IPS DF 6.9 (cell line): ENCODE results near the gene GAB1.

Experiments used
- DNase-seq: peaks from one replicate; pipeline ENCODE4 v3.0.0-alpha.2; 2013; ENCODE audit warnings: low read depth, low spot score
- H3K27ac ChIP-seq: one replicate; pipeline ENCODE4 v1.5.1; 2013; ENCODE audit warnings: low read length, control low read depth
- H3K27me3 ChIP-seq: 2 replicates; pipeline ENCODE4 v1.6.1; 2013; ENCODE audit warnings: mild to moderate bottlenecking, low read length; ENCODE audit not compliant: control insufficient read depth, insufficient read depth
- H3K36me3 ChIP-seq: 2 replicates; pipeline ENCODE4 v1.6.1; 2013; ENCODE audit warnings: low read length; ENCODE audit not compliant: control insufficient read depth, insufficient read depth
- H3K4me1 ChIP-seq: 2 replicates; pipeline ENCODE4 v1.6.1; 2013; ENCODE audit warnings: low read length; ENCODE audit not compliant: control insufficient read depth, insufficient read depth
- H3K4me3 ChIP-seq: 2 replicates; pipeline ENCODE4 v1.5.1; 2013; ENCODE audit warnings: mild to moderate bottlenecking, low read length
- H3K9me3 ChIP-seq: 2 replicates; pipeline ENCODE4 v1.6.1; 2013; ENCODE audit warnings: low read length, inconsistent platforms; ENCODE audit not compliant: control insufficient read depth, insufficient read depth
- WGBS: extraction: QIAGEN DNeasy Blood & Tissue Kit; methylation state at CpG from one replicate; pipeline ENCODE4 v1.1.7; 2013; ENCODE audit warnings: mixed read lengths, missing lambda C conversion rate; ENCODE audit not compliant: insufficient read length, insufficient coverage; 5-methylcytosine and 5-hydroxymethylcytosine counted together

Gene GAB1

GRCh38 chr4:143435955-143436354 is 99.3 kb downstream of the GAB1 start:
- no CpG with 5 or more reads among the region's 1 CpG for WGBS

GRCh38 chr4:143437476-143437875 is 100.8 kb downstream of the GAB1 start:
- Histone ChIP-seq H3K27me3 (no peaks in the 10 kb centered on the region), H3K9me3 (no peaks in the 10 kb centered on the region), H3K4me3 (no peak overlapping the region), H3K27ac (no peak overlapping the region), H3K36me3 (no peaks in the 10 kb centered on the region), H3K4me1 (peaks cover 2% of the 10 kb centered on the region; the same call in 1 of the 2 replicates)
- no CpG with 5 or more reads among the region's 3 CpGs for WGBS
- DNase-seq, result no peak

More at GRCh38 chr4:143435955-143436354, 99.3 kb downstream of the GAB1 start:
- DNase-seq, result no peak
- no peaks in the 10 kb centered on the region for H3K27me3 ChIP-seq
- no peaks in the 10 kb centered on the region for H3K9me3 ChIP-seq
- H3K27ac ChIP-seq, result no peak overlapping the region
- no peaks in the 10 kb centered on the region for H3K36me3 ChIP-seq
- peaks cover 2% of the 10 kb centered on the region; the same call in 1 of the 2 replicates for H3K4me1 ChIP-seq
- no peak overlapping the region for H3K4me3 ChIP-seq

- WGBS, result no CpG with 5 or more reads among the region's 5 CpGs
- Histone ChIP-seq H3K4me1 (peaks cover 2% of the 10 kb centered on the region; the same call in 1 of the 2 replicates), H3K27me3 (no peaks in the 10 kb centered on the region), H3K27ac (no peak overlapping the region), H3K9me3 (no peaks in the 10 kb centered on the region), H3K36me3 (no peaks in the 10 kb centered on the region), H3K4me3 (no peak overlapping the region)
- DNase-seq, result no peak
Measured at GRCh38 chr4:143437937-143438336, 101.3 kb downstream of the GAB1 start.

GRCh38 chr4:143438710-143439109 is 102.0 kb downstream of the GAB1 start:
- Histone ChIP-seq H3K4me1 (peaks cover 2% of the 10 kb centered on the region; the same call in 1 of the 2 replicates), H3K4me3 (no peak overlapping the region), H3K27me3 (no peaks in the 10 kb centered on the region), H3K9me3 (no peaks in the 10 kb centered on the region), H3K27ac (no peak overlapping the region), H3K36me3 (no peaks in the 10 kb centered on the region)
- no peak for DNase-seq
- WGBS, result no CpG with 5 or more reads among the region's 2 CpGs

GRCh38 chr4:143441109-143441508 is 104.4 kb downstream of the GAB1 start:
- Histone ChIP-seq H3K4me1 (no peaks in the 10 kb centered on the region), H3K4me3 (no peak overlapping the region), H3K27ac (no peak overlapping the region), H3K9me3 (no peaks in the 10 kb centered on the region), H3K36me3 (no peaks in the 10 kb centered on the region), H3K27me3 (no peaks in the 10 kb centered on the region)
- no peak for DNase-seq

- Histone ChIP-seq H3K4me1 (no peaks in the 10 kb centered on the region), H3K36me3 (no peaks in the 10 kb centered on the region), H3K27me3 (no peaks in the 10 kb centered on the region), H3K4me3 (no peak overlapping the region), H3K9me3 (no peaks in the 10 kb centered on the region), H3K27ac (no peak overlapping the region)
- no peak for DNase-seq
- WGBS, result no CpG with 5 or more reads among the region's 4 CpGs
Measured at GRCh38 chr4:143441678-143442077, 105.0 kb downstream of the GAB1 start.

- Histone ChIP-seq H3K27me3 (no peaks in the 10 kb centered on the region), H3K4me1 (no peaks in the 10 kb centered on the region), H3K4me3 (no peak overlapping the region), H3K27ac (no peak overlapping the region), H3K36me3 (no peaks in the 10 kb centered on the region), H3K9me3 (no peaks in the 10 kb centered on the region)
- DNase-seq, result no peak
- WGBS, result no CpG with 5 or more reads among the region's 1 CpG
Measured at GRCh38 chr4:143443728-143444127, 107.1 kb downstream of the GAB1 start.

GRCh38 chr4:143451186-143451585 is 114.5 kb downstream of the GAB1 start:
- Histone ChIP-seq H3K4me3 (no peak overlapping the region), H3K27ac (no peak overlapping the region), H3K4me1 (no peaks in the 10 kb centered on the region), H3K36me3 (no peaks in the 10 kb centered on the region), H3K27me3 (no peaks in the 10 kb centered on the region), H3K9me3 (no peaks in the 10 kb centered on the region)
- no CpG with 5 or more reads among the region's 4 CpGs for WGBS
- no peak for DNase-seq

GRCh38 chr4:143455211-143455610 is 118.5 kb downstream of the GAB1 start:
- no CpG with 5 or more reads among the region's 3 CpGs for WGBS
- DNase-seq, result no peak
- no peaks in the 10 kb centered on the region for H3K9me3 ChIP-seq
- no peaks in the 10 kb centered on the region for H3K4me1 ChIP-seq
- H3K4me3 ChIP-seq, result no peak overlapping the region
- no peaks in the 10 kb centered on the region for H3K27me3 ChIP-seq
- H3K36me3 ChIP-seq, result no peaks in the 10 kb centered on the region
- no peak overlapping the region for H3K27ac ChIP-seq

GRCh38 chr4:143458966-143459365 is 122.3 kb downstream of the GAB1 start:
- Histone ChIP-seq H3K9me3 (no peaks in the 10 kb centered on the region), H3K27me3 (no peaks in the 10 kb centered on the region), H3K27ac (no peak overlapping the region), H3K36me3 (0 out of 2 replicates have a peak, but pooled peaks cover 2% of the 10 kb centered on the region), H3K4me1 (no peaks in the 10 kb centered on the region), H3K4me3 (no peak overlapping the region)
- no peak for DNase-seq

- no peak overlapping the region for H3K4me3 ChIP-seq
- no peaks in the 10 kb centered on the region for H3K27me3 ChIP-seq
- no peak overlapping the region for H3K27ac ChIP-seq
- H3K9me3 ChIP-seq, result no peaks in the 10 kb centered on the region
- DNase-seq, result no peak
- H3K4me1 ChIP-seq, result 0 out of 2 replicates have a peak, but pooled peaks cover 2% of the 10 kb centered on the region
- no CpG with 5 or more reads among the region's 1 CpG for WGBS
- no peaks in the 10 kb centered on the region for H3K36me3 ChIP-seq
Measured at GRCh38 chr4:143473334-143474126, 136.9 kb downstream of the GAB1 start.
